ENCODE measurements around the gene TAPT1.
"Not testable (repeated sequence)": the region's sequence is repeated elsewhere in the genome, so short reads cannot be mapped to it uniquely, and the experiment has no call there.

The TAPT1 gene, protein sequence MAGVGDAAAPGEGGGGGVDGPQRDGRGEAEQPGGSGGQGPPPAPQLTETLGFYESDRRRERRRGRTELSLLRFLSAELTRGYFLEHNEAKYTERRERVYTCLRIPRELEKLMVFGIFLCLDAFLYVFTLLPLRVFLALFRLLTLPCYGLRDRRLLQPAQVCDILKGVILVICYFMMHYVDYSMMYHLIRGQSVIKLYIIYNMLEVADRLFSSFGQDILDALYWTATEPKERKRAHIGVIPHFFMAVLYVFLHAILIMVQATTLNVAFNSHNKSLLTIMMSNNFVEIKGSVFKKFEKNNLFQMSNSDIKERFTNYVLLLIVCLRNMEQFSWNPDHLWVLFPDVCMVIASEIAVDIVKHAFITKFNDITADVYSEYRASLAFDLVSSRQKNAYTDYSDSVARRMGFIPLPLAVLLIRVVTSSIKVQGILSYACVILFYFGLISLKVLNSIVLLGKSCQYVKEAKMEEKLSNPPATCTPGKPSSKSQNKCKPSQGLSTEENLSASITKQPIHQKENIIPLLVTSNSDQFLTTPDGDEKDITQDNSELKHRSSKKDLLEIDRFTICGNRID

GRCh38 chr4:16225863-16226815 is at the start of gene TAPT1:
TAPT1 (minus strand) TSS chr4:16226471; CDS start chr4:16226457, 14 bp downstream.
- H3K4me3 ChIP-seq (ENCODE audit: low read depth in 1 of 2, low read length in 2 of 2), result peak within 1 kb of the TSS; percentile 91 to 94

GRCh38 chr4:16271411-16271810 is 45.1 kb upstream of the TAPT1 start:
- Histone ChIP-seq H3K36me3 (ENCODE audit: control insufficient read depth in 1 of 2, insufficient read depth in 2 of 2, low read length in 2 of 2) (no peaks in the 10 kb centered on the region), H3K9ac (ENCODE audit: low read depth in 1 of 2, low read length in 2 of 2) (no peak overlapping the region), H3K27me3 (ENCODE audit: control insufficient read depth in 1 of 2, insufficient read depth in 2 of 2, low read length in 2 of 2) (no peaks in the 10 kb centered on the region), H3K4me3 (ENCODE audit: low read depth in 1 of 2, low read length in 2 of 2) (no peak overlapping the region), H3K4me1 (ENCODE audit: control insufficient read depth in 1 of 2, insufficient read depth in 2 of 2, low read length in 2 of 2) (no peaks in the 10 kb centered on the region), H3K27ac (ENCODE audit: low read depth, low read length) (no peak overlapping the region), H3K9me3 (ENCODE audit: control insufficient read depth in 1 of 2, low read length in 2 of 2) (no peaks in the 10 kb centered on the region)

More at GRCh38 chr4:16225863-16226815, at the start of gene TAPT1:
- Histone ChIP-seq H3K36me3 (ENCODE audit: control insufficient read depth in 1 of 2, insufficient read depth in 2 of 2, low read length in 2 of 2) (no peaks in the 10 kb centered on the region), H3K27ac (ENCODE audit: low read depth, low read length) (peak within 1 kb of the TSS; percentile 90), H3K4me1 (ENCODE audit: control insufficient read depth in 1 of 2, insufficient read depth in 2 of 2, low read length in 2 of 2) (peaks cover 26 to 34% of the 10 kb centered on the region in 2 donors), H3K9ac (ENCODE audit: low read depth in 1 of 2, low read length in 2 of 2) (peak within 1 kb of the TSS; percentile 87 to 89), H3K9me3 (ENCODE audit: control insufficient read depth in 1 of 2, low read length in 2 of 2) (no peaks in the 10 kb centered on the region), H3K27me3 (ENCODE audit: control insufficient read depth in 1 of 2, insufficient read depth in 2 of 2, low read length in 2 of 2) (no peaks in the 10 kb centered on the region)

DNA sequence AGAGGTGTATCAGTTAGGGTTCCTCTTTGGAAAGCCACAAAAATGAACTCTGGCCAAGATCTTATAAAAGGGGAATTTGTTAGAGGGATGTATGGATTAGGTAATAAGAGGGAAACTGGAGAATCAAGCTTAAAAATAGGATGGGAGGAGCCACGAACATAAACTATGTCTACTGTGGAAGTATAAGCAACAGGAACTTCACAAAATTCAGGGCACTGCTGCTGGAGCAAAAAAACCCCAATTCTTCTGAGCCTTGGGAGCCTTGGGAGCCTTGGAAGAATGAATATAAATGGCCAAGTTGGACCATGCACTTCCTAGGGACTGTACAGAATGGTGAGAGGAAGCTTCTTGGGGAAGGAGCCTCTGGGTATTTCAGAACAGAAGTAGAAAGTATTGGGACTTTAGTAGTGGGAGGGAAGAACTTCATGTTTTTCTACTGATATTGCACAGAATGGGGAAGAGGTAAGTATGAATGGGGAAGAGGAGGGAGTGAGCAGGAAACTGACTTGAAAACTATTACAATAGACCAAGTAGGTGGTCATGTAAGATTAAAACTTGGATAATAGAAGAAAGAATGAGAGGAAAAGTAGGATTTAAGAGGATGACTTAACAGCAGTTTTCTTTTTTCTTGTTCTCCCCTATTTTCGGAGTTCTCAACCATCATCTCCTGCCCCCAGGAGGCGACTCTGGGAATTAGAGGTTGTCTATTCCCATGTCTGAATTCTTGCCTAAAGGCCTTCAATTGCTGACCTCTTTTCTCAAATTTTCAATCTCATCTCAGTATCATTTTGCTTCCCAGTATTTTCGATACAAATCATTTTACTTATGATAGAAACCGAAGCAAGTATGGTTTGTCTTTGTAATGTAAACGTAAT is 44.4 kb upstream of the TAPT1 start:
- H3K9ac ChIP-seq (ENCODE audit: low read depth in 1 of 2, low read length in 2 of 2), result no peak overlapping the region
- no peaks in the 10 kb centered on the region for H3K27me3 ChIP-seq (ENCODE audit: control insufficient read depth in 1 of 2, insufficient read depth in 2 of 2, low read length in 2 of 2)
- H3K4me3 ChIP-seq (ENCODE audit: low read depth in 1 of 2, low read length in 2 of 2), result no peak overlapping the region
- no peak overlapping the region for H3K27ac ChIP-seq (ENCODE audit: low read depth, low read length)
- no peaks in the 10 kb centered on the region for H3K36me3 ChIP-seq (ENCODE audit: control insufficient read depth in 1 of 2, insufficient read depth in 2 of 2, low read length in 2 of 2)
- no peaks in the 10 kb centered on the region for H3K4me1 ChIP-seq (ENCODE audit: control insufficient read depth in 1 of 2, insufficient read depth in 2 of 2, low read length in 2 of 2)
- no peaks in the 10 kb centered on the region for H3K9me3 ChIP-seq (ENCODE audit: control insufficient read depth in 1 of 2, low read length in 2 of 2)

GRCh38 chr4:16269742-16270453 is 43.6 kb upstream of the TAPT1 start:
- not testable (repeated sequence) for H3K4me3 ChIP-seq (ENCODE audit: low read depth in 1 of 2, low read length in 2 of 2); H3K9me3 ChIP-seq (ENCODE audit: control insufficient read depth in 1 of 2, low read length in 2 of 2); H3K36me3 ChIP-seq (ENCODE audit: control insufficient read depth in 1 of 2, insufficient read depth in 2 of 2, low read length in 2 of 2); H3K4me1 ChIP-seq (ENCODE audit: control insufficient read depth in 1 of 2, insufficient read depth in 2 of 2, low read length in 2 of 2); H3K27me3 ChIP-seq (ENCODE audit: control insufficient read depth in 1 of 2, insufficient read depth in 2 of 2, low read length in 2 of 2); H3K9ac ChIP-seq (ENCODE audit: low read depth in 1 of 2, low read length in 2 of 2); H3K27ac ChIP-seq (ENCODE audit: low read depth, low read length)

GRCh38 chr4:16269240-16269639 is 43.0 kb upstream of the TAPT1 start:
- Histone ChIP-seq H3K27ac (ENCODE audit: low read depth, low read length) (no peak overlapping the region), H3K9me3 (ENCODE audit: control insufficient read depth in 1 of 2, low read length in 2 of 2) (no peaks in the 10 kb centered on the region), H3K9ac (ENCODE audit: low read depth in 1 of 2, low read length in 2 of 2) (no peak overlapping the region), H3K27me3 (ENCODE audit: control insufficient read depth in 1 of 2, insufficient read depth in 2 of 2, low read length in 2 of 2) (no peaks in the 10 kb centered on the region), H3K4me3 (ENCODE audit: low read depth in 1 of 2, low read length in 2 of 2) (no peak overlapping the region), H3K36me3 (ENCODE audit: control insufficient read depth in 1 of 2, insufficient read depth in 2 of 2, low read length in 2 of 2) (no peaks in the 10 kb centered on the region), H3K4me1 (ENCODE audit: control insufficient read depth in 1 of 2, insufficient read depth in 2 of 2, low read length in 2 of 2) (no peaks in the 10 kb centered on the region)

DNA sequence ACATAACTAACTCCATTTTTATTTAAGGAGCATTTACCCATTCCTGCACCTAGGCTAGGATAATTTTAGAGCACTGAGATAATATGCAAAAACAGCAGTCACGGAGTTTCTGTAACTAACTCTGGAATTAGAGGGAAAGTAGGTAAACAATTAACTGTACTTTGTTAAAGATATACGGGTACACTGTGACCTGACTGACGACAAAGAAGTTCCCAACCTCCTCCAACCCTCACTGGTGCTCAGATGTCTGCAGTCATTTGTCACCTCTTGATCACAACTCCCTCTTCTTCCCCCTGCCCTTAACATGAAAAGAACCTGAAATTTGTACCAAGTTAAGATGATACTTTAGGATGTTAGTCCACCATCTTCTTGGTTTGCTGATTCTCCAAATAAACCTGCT is 42.0 kb upstream of the TAPT1 start:
- H3K36me3 ChIP-seq (ENCODE audit: control insufficient read depth in 1 of 2, insufficient read depth in 2 of 2, low read length in 2 of 2), result no peaks in the 10 kb centered on the region
- H3K9me3 ChIP-seq (ENCODE audit: control insufficient read depth in 1 of 2, low read length in 2 of 2), result no peaks in the 10 kb centered on the region
- H3K4me1 ChIP-seq (ENCODE audit: control insufficient read depth in 1 of 2, insufficient read depth in 2 of 2, low read length in 2 of 2), result no peaks in the 10 kb centered on the region
- H3K4me3 ChIP-seq (ENCODE audit: low read depth in 1 of 2, low read length in 2 of 2), result no peak overlapping the region
- H3K27ac ChIP-seq (ENCODE audit: low read depth, low read length), result no peak overlapping the region
- no peak overlapping the region for H3K9ac ChIP-seq (ENCODE audit: low read depth in 1 of 2, low read length in 2 of 2)
- no peaks in the 10 kb centered on the region for H3K27me3 ChIP-seq (ENCODE audit: control insufficient read depth in 1 of 2, insufficient read depth in 2 of 2, low read length in 2 of 2)

- Histone ChIP-seq H3K9me3 (ENCODE audit: control insufficient read depth in 1 of 2, low read length in 2 of 2) (no peaks in the 10 kb centered on the region), H3K27ac (ENCODE audit: low read depth, low read length) (no peak overlapping the region), H3K4me1 (ENCODE audit: control insufficient read depth in 1 of 2, insufficient read depth in 2 of 2, low read length in 2 of 2) (no peaks in the 10 kb centered on the region), H3K9ac (ENCODE audit: low read depth in 1 of 2, low read length in 2 of 2) (no peak overlapping the region), H3K4me3 (ENCODE audit: low read depth in 1 of 2, low read length in 2 of 2) (no peak overlapping the region), H3K36me3 (ENCODE audit: control insufficient read depth in 1 of 2, insufficient read depth in 2 of 2, low read length in 2 of 2) (no peaks in the 10 kb centered on the region), H3K27me3 (ENCODE audit: control insufficient read depth in 1 of 2, insufficient read depth in 2 of 2, low read length in 2 of 2) (no peaks in the 10 kb centered on the region)
Measured at GRCh38 chr4:16267639-16268038, 41.4 kb upstream of the TAPT1 start.

DNA sequence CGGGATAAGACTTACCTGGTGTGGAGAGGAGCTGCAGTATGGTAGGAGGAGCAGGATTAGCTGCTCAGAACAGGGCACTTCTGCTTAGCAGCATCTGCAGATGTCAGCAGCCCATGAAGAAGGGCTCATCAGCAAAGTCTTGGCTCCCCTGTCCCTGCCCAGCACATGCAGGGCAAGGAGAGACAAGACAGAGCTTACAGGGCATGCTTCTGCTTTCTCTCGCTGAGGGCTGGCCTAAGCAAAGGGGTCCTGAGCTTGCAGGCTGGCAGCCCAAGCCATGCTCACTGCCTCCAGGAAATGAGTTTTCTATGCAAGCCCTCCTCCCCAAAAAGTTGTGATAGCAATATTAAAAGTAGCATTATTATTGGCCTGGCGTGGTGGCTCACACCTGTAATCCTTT is 39.5 kb upstream of the TAPT1 start:
- H3K4me3 ChIP-seq (ENCODE audit: low read depth in 1 of 2, low read length in 2 of 2), result no peak overlapping the region
- no peaks in the 10 kb centered on the region for H3K9me3 ChIP-seq (ENCODE audit: control insufficient read depth in 1 of 2, low read length in 2 of 2)
- no peaks in the 10 kb centered on the region for H3K27me3 ChIP-seq (ENCODE audit: control insufficient read depth in 1 of 2, insufficient read depth in 2 of 2, low read length in 2 of 2)
- no peak overlapping the region for H3K9ac ChIP-seq (ENCODE audit: low read depth in 1 of 2, low read length in 2 of 2)
- no peaks in the 10 kb centered on the region for H3K36me3 ChIP-seq (ENCODE audit: control insufficient read depth in 1 of 2, insufficient read depth in 2 of 2, low read length in 2 of 2)
- H3K4me1 ChIP-seq (ENCODE audit: control insufficient read depth in 1 of 2, insufficient read depth in 2 of 2, low read length in 2 of 2), result no peaks in the 10 kb centered on the region
- no peak overlapping the region for H3K27ac ChIP-seq (ENCODE audit: low read depth, low read length)

DNA sequence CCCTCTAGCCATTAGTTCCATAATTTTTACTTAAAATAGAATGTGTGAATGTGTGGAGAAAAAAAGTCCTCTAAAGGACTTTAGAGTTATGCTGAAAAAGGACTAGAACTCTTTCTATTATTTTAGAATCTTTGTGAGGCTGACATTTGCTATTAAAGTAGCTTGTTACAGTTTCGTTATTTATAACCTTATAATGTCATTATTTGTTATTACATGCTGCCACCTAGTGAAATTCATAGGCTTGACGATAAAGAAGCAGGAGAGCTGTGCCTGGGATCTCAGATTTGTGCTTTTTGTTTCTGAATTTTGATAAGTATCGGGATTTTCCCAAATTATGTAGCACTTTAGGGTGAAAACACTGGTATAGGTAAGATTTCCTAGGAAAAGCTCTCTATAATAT is 38.5 kb upstream of the TAPT1 start:
- Histone ChIP-seq H3K9ac (ENCODE audit: low read depth in 1 of 2, low read length in 2 of 2) (no peak overlapping the region), H3K9me3 (ENCODE audit: control insufficient read depth in 1 of 2, low read length in 2 of 2) (no peaks in the 10 kb centered on the region), H3K27me3 (ENCODE audit: control insufficient read depth in 1 of 2, insufficient read depth in 2 of 2, low read length in 2 of 2) (no peaks in the 10 kb centered on the region), H3K27ac (ENCODE audit: low read depth, low read length) (no peak overlapping the region), H3K4me1 (ENCODE audit: control insufficient read depth in 1 of 2, insufficient read depth in 2 of 2, low read length in 2 of 2) (no peaks in the 10 kb centered on the region), H3K4me3 (ENCODE audit: low read depth in 1 of 2, low read length in 2 of 2) (no peak overlapping the region), H3K36me3 (ENCODE audit: control insufficient read depth in 1 of 2, insufficient read depth in 2 of 2, low read length in 2 of 2) (no peaks in the 10 kb centered on the region)
